CD4-positive, alpha-beta T cell treated with Interleukin-15 for 1 hour (primary cell): ENCODE results near the gene UPF2.
"Not testable (repeated sequence)": the region's sequence is repeated elsewhere in the genome, so short reads cannot be mapped to it uniquely, and the experiment has no call there.

ENCODE experiments used
- DNase-seq: peaks from one replicate; pipeline ENCODE4 v3.0.0-alpha.2; 2020

Gene UPF2

GRCh38 chr10:12042797-12043651, at the start of gene UPF2:
Gene UPF2 (minus strand): TSS chr10:12042809. CDS start chr10:12035423, 7,386 bp downstream.
- peak; percentile 98 for DNase-seq

GRCh38 chr10:12091421-12091820, 48.8 kb upstream of the UPF2 start:
- no peak for DNase-seq

- DNase-seq = no peak
Observed at GRCh38 chr10:12088919-12089318, 46.3 kb upstream of the UPF2 start.

GRCh38 chr10:12081879-12082557, 39.4 kb upstream of the UPF2 start:
- DNase-seq = no peak

- no peak for DNase-seq
Observed at GRCh38 chr10:12081470-12081869, 38.9 kb upstream of the UPF2 start.

GRCh38 chr10:12077580-12078180, 35.1 kb upstream of the UPF2 start:
- peak; percentile 32 for DNase-seq

GRCh38 chr10:12073526-12073925, 30.9 kb upstream of the UPF2 start:
- DNase-seq = no peak

- not testable (repeated sequence) for DNase-seq
Observed at GRCh38 chr10:12071441-12071840, 28.8 kb upstream of the UPF2 start.

GRCh38 chr10:12068449-12069269, 26.1 kb upstream of the UPF2 start, which contains the start of gene DHTKD1:
Gene DHTKD1 (plus strand): TSS chr10:12068954. CDS start chr10:12069034, 80 bp downstream.
- peak; percentile 97 for DNase-seq

GRCh38 chr10:12067336-12067735, 24.7 kb upstream of the UPF2 start:
- DNase-seq = no peak

- DNase-seq = no peak
Observed at GRCh38 chr10:12063483-12063818, 20.8 kb upstream of the UPF2 start.

GRCh38 chr10:12062754-12063482, 20.3 kb upstream of the UPF2 start:
- DNase-seq = no peak

- no peak for DNase-seq
Observed at GRCh38 chr10:12061124-12061523, 18.5 kb upstream of the UPF2 start.

- DNase-seq = no peak
Observed at GRCh38 chr10:12056748-12057147, 14.1 kb upstream of the UPF2 start.

- DNase-seq = no peak
Observed at GRCh38 chr10:12055732-12056131, 13.1 kb upstream of the UPF2 start.

GRCh38 chr10:12051241-12051640, 8.6 kb upstream of the UPF2 start:
- DNase-seq = no peak

- no peak for DNase-seq
Observed at GRCh38 chr10:12050528-12050927, 7.9 kb upstream of the UPF2 start.

- no peak for DNase-seq
Observed at GRCh38 chr10:12048547-12048946, 5.9 kb upstream of the UPF2 start.

GRCh38 chr10:12045596-12045995, 3.0 kb upstream of the UPF2 start:
- no peak for DNase-seq

- DNase-seq = peak; percentile 39
Observed at GRCh38 chr10:12042409-12042796, 206 bp downstream of the UPF2 start.

GRCh38 chr10:12041766-12042408, 722 bp downstream of the UPF2 start:
- DNase-seq = no peak
